G401.6 (cell line): ENCODE results near the gene RBMS1.
"Not testable (repeated sequence)": the region's sequence is repeated elsewhere in the genome, so short reads cannot be mapped to it uniquely, and the experiment has no call there.

Experiments
- FAIRE-seq: peaks from 2 replicates; lab custom pipeline; 2012; peaks lifted over from hg19 to GRCh38; lab: Jason Lieb, UNC

The RBMS1 gene

DNA sequence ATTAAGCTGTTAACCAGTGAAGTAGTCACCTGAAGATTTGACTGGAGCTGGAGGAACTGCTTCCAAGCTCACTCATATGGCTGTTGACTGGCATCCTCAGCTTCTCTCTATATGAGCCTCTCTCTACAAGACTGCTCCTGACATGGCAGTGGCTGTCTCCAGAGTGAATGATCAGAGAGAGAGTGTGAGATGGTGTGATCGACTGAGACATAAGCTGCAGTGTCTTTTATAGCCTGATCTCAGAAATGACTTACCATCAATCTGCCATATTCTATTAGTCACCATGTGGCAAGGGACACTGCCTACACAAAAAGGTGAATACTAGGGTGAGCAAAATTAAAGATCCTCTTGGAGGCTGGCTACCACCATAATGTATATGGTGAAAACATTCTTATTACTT lies 7.8 kb upstream of the RBMS1 start:
- no peak for FAIRE-seq

DNA sequence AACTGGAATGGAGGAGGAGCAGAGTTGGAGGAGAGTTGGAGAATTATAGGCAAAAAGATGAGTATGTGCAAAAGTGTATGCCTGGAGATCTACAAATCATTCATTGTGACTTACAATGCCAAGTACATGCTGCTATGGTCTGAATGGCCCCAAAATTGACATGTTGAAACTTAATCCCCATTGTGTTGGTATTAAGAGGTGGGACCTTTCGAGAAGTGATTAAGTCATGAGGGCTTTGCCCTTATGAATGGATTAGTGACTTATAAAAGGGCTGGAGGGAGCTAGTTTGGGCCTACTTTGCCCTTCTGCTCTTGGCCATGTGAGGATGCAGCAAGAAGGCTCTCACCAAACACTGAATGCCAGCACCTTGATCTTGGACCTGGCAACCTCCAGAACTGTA lies 6.3 kb upstream of the RBMS1 start:
- no peak for FAIRE-seq

DNA sequence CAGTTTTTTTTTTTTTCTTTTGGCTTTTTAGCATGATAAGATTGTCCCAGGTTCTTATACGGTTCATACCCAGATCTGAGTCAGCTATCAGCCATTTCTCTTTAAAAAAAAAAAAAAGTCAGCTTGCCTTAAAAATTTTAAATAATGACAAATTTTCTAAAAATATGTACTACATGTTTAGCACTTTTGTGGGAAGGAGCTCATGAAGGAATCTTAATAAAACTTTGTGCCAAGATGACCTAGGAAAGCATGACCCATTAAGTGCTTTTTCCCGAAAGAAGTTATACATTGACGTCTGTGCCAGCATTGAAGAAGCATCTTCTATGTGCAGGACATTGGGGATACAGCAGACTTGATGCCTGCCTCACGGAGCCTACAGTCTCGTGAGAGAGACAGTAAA lies 4.5 kb upstream of the RBMS1 start:
- FAIRE-seq, result no peak

- FAIRE-seq, result no peak
Observed at GRCh38 chr2:160494201-160494644, 616 bp upstream of the RBMS1 start.

- no peak for FAIRE-seq
Observed at GRCh38 chr2:160492401-160493226, 993 bp downstream of the RBMS1 start.

- no peak for FAIRE-seq
Observed at GRCh38 chr2:160491911-160492371, 1.7 kb downstream of the RBMS1 start.

DNA sequence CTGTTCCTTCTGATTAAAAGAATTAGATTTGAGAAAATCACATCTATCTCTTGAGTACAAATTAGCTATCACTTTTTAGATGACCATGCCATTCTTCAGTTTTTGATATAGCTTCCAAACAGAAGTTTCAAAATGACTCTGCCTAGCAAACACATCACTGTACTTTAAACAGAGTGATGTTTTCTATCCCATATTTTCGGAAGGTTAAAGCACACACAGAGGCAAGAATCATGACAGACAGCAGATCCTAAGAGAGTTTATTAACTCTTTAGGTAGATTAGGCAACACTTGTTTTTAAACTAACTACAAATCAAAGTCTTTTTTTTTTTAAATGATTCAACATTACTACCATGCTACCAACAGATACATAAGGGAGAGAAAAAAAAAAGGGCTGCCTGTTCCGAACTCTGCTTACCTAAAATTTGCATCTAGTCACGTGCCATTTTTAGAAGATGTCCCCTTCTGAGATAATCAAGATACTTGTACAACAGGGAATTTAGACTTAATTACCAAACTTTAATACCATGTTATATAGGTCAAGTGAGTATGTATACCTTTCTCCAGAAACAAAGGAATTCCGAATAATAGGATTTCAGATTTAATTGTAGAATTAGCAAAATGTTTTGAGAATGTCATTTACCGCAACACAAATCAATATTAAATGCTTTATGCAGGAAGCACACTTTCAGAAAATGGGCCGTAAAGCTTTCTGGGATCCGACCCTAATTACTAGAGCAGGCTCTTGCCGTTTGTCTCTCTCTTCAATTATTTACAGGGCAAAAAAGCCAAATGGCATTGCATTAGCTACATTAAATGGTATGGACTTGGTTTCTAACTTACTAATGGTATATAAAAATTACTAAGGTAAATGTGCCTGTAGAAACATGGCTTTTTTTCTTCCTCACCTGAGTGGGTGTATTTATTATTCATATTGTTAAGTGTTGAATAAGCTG lies 2.6 kb downstream of the RBMS1 start:
- FAIRE-seq, result no peak

DNA sequence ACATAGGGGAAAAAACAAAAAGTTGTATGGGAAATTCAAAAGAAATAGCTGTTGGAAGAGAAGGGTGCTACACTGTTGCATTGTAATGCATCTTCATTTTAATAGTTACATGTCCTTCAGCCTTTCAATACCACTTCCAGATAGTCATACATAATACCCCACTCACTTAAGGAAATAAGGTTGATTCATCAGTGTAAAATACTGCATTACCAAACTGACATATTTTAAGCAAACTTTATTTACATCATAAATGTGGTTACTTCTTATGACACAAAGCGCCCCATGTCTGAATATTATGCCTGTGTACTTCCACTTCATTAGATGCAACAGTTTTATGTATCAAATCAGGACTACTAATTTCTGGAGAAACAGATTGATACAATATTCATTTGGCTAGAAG lies 4.5 kb downstream of the RBMS1 start:
- FAIRE-seq, result no peak

DNA sequence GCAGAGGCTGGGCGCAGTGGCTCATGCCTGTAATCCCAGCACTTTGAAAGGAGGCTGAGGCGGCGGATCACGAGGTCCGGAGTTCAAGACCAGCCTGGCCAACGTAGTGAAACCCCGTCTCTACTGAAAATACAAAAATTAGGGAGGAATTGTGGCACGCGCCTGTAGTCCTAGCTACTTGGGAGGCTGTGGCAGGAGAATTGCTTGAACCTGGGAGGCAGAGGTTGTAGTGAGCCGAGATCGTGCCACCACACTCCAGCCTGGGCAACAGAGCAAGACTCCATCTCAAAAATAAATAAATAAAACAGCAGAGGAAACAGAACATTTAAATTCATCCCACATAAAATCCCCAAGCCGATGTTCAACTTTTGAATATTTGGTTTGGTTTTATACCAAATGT lies 5.3 kb downstream of the RBMS1 start:
- FAIRE-seq, result not testable (repeated sequence)

DNA sequence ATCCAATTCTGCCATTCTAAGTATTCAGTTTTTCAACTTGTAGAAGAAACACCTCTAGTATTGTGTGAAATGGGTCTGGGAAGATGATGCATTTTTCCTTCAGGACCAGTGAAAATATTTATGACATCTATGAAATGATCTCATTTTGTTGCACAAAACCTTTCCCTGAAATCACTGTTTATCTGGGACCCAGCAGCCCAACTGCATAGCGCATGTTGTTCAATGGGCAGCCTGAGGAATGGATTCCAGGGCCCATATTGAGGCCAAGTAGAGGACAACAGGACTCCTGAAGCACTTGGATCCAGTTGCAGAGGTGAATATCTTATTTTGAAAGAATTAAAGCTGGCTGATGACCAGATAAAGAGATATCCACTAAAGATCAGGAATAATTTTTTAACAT lies 7.3 kb downstream of the RBMS1 start:
- FAIRE-seq, result no peak

DNA sequence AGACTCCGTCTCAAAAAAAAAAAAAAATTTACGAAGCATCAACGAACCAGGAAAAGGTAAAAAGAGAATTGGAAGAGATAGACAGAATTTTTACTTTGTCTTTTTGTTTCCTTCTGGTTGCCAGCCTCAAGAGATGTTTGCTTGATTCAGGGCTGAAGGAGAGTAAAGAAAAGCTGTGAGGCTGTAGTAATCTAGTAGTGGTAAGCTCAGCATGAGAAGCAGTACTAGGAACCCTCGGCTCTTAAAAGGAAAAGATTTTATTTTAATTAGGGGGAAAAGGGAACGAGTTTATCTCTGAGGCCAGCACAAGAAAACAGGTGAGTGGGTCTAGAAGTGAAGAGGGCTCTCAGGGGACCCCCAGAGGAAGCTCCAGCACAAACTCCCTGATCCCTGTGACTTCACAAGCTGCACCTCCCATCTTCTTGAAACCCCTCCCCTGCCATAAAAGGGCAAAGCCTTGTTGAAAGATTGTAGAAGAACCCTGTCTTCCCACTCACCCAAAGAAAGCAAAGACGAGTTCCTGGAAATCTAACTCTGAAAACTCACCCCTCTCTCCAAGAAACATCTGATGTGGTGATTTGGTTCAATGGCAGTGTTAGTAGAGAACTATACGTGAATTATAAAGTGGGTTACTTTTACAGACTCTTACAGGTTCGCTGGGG lies 8.6 kb downstream of the RBMS1 start:
- FAIRE-seq, result no peak

DNA sequence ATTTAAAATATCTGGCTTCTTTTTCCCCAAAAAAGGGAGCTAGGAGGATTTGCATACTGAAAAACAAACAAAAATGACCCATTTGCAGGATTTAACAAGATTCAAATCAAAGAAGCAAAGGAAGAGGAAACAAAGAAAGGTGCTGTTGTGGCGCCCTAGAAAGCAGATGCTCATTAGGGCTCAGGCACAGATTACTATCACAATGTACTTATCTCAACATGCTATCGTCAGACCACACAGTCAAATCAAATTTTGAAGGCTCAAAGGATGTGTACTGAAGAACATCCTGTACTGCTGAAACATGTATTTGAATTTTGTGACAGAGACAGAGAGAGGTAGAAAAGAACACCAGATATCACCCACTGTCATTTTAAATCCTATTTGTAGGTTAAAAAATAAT lies 10.9 kb downstream of the RBMS1 start:
- FAIRE-seq, result no peak

GRCh38 chr2:160479269-160479668 lies 14.3 kb downstream of the RBMS1 start:
- no peak for FAIRE-seq

DNA sequence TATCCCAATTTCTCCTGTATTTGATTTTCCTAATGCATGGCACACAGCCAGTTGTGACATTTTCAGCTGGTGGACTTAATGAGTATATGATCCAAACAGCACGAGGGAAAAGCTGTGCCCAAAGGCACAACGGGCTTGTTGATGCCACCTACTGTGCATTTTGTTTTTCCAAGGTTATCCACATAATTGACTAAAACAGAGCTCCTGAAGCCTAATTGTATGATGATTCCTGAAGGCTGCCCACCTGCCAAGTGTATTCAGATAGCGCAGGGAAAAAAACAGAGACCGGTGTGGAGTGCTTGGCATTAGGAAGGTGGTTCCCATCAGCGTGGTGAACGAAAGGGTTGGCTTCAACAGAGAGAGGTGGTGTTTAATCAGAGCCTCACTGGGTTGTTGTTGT lies 14.9 kb downstream of the RBMS1 start:
- FAIRE-seq, result no peak

GRCh38 chr2:160477032-160477431 lies 16.6 kb downstream of the RBMS1 start:
- no peak for FAIRE-seq

DNA sequence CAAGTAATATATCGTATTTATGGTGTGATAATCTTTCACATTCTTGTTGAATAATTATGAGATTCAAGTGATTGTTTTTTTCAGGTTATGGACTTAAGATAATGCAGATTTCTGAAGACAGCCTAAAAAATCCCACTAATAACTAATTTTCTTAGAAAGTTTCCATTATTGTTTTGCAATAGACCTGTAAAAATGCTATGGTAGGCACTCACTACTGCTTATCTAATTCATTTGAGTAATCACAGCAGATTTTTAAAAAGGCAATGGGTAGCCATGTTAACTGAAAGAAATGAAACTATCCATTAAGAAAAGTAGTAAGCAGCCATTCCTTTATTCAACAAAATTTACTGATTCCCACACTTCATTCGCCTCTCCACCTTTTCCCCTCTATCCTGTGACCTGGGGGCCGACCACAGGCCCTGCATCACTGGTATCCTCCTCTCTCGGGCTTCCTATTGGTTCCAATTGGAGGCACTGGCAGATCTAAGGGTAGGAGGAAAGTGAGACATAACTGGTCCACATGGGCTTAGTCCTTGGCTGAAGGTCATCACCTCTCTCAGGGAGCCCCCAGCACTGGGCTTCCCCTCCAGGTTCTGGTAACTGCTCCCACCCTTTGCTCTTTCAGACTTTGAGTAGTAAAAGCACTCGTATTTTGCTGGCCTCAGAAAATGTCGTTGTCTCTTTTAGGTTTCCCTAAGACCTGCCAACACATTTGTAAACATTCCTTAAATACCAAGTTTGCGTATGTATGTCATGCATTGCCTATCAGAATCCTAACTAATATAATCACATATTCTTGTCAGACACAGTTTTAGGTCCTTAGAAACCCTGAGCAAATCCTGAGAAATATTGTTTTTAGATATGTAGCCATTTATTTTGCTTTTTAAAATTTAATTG lies 18.5 kb downstream of the RBMS1 start:
- FAIRE-seq, result no peak

DNA sequence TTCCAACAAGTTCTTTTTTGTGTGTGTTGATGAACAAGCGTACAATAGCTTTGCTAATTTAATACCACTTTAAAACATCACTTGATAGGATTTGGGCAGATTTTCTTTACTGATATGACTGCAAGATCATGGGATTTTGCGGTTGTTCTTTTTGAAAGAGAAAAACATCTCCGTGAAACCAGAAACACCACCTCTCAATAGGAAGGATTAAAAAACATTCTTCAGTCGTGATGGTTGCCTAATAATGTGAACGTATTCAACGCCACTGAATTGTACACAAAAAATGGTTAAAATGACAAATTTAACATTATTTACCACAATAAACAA lies 19.3 kb downstream of the RBMS1 start:
- no peak for FAIRE-seq

DNA sequence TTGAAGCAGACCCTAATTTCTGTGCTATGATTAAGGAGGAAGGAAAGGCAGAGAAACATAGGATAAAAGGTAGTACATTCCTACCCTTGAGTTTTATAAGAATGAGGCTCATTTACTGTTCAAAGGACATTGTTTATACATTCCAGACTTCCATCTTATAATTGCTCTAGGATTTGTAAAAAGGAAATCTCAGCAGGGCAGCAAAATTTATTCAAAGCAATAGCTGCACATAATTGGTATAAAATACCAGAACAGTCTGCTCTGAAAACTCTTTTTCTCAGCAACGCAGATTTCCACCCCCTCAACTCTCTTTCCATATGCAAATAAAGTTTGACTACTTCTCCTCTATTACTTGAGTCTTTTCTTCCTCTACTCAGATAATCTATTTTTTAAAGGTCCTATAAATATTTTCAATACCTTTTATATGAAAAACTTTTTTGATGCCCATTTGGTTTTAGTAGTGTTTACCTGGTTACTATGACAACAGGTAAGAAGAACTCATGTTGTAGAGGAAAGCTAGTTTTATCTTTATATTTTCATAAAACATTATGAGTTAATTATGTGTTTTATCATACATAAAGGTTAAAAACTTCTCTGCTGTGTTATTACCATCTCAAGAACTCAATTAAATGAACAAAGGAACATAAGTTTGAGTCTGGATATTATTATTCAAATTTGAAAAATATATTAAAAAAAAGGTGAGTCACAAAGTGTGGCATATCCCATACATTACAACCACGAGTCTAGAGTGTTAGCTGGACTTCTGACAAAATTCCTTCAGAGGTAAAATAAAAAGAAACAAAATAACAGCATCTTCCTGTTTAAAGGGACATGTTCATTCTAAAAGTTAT lies 19.9 kb downstream of the RBMS1 start:
- peak; percentile 74 for FAIRE-seq

DNA sequence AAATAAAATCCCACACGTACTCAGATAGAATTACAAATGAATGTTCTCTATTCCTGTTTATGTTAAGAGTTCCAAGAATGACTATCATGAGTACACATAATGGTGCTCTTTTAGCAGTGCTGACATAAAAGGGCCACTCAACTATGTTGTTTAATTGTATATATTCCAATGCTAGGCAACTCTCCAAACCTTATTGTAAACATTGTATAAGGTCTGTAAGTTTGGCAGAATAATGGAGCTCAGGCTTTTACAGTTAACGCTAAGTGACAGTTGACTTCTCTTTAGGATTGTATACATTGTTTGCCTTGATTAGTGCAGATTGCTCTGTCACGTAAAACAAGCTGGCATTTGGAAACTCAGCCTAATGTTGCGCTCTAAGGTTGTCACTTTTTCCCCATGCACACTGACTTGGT lies 20.8 kb downstream of the RBMS1 start:
- FAIRE-seq, result no peak

DNA sequence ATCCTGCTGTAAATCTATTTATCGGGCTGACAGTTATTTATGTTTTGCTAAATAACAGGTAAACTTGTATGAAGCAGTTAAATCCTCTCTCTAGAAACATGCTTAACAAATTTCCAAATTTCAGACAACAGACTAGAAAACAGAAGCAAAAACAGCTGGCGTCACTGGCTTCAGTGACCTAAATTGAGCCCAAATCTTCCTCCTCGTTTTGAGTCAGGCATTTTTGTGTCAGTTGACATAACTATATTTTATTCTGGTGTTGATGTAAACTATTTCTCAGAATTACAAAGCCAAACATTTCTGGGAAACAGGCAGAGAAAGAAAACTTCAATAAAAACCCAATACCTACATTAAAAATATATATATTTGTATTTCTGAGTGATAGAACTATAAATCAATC lies 21.7 kb downstream of the RBMS1 start:
- FAIRE-seq, result no peak
